ENCODE results near the gene PDZD7. TPM values are rescaled to one million over a fixed set of nuclear protein-coding genes. Genes with fewer than 3 reads are reported as not detected.

The PDZD7 gene
- total and polyA plus RNA-seq, 5 donors, result 0.33 to 0.94 (median 0.76) TPM

- 77% methylated on average over 8 of the region's 8 CpGs for WGBS
- no peak overlapping the region for H3K27ac ChIP-seq (ENCODE audit: low read length)
- H3K27me3 ChIP-seq (ENCODE audit: control insufficient read depth, insufficient read depth), result no peaks in the 10 kb centered on the region
- intact Hi-C loops (cut with DNase I), result no loop called here
- H3K9me3 ChIP-seq (ENCODE audit: control insufficient read depth, low read length), result no peaks in the 10 kb centered on the region
- DNase-seq, result peak in 1 of 3 donors; percentile 65
- H3K4me3 ChIP-seq (ENCODE audit: low read length), result no peak overlapping the region
- no peak for ATAC-seq
- H3K4me1 ChIP-seq (ENCODE audit: control insufficient read depth, insufficient read depth, low read length), result no peaks in the 10 kb centered on the region
Observed at GRCh38 chr10:101015582-101015973, 15.4 kb downstream of the PDZD7 start.

- no peak overlapping the region for H3K27ac ChIP-seq (ENCODE audit: low read length)
- ATAC-seq (no peak), DNase-seq (no peak)
- no peak overlapping the region for H3K4me3 ChIP-seq (ENCODE audit: low read length)
- H3K9me3 ChIP-seq (ENCODE audit: control insufficient read depth, low read length), result no peaks in the 10 kb centered on the region
- 45% methylated on average over 7 of the region's 7 CpGs for WGBS
- no peaks in the 10 kb centered on the region for H3K27me3 ChIP-seq (ENCODE audit: control insufficient read depth, insufficient read depth)
- intact Hi-C loops (cut with DNase I), result loop anchor here in 1 of 4 donors (1.0 kb wide), 1 partner anchor 21 kb away; no protein-coding TSS in a partner anchor
- H3K4me1 ChIP-seq (ENCODE audit: control insufficient read depth, insufficient read depth, low read length), result no peaks in the 10 kb centered on the region
Observed at GRCh38 chr10:101014966-101015581, 15.9 kb downstream of the PDZD7 start.

GRCh38 chr10:101014230-101014884, 16.6 kb downstream of the PDZD7 start:
- Histone ChIP-seq H3K4me1 (ENCODE audit: control insufficient read depth, insufficient read depth, low read length) (no peaks in the 10 kb centered on the region), H3K27me3 (ENCODE audit: control insufficient read depth, insufficient read depth) (no peaks in the 10 kb centered on the region), H3K27ac (ENCODE audit: low read length) (no peak overlapping the region), H3K4me3 (ENCODE audit: low read length) (no peak overlapping the region), H3K9me3 (ENCODE audit: control insufficient read depth, low read length) (no peaks in the 10 kb centered on the region)
- intact Hi-C loops (cut with DNase I), result loop anchor here in 1 of 4 donors (1.0 kb wide), 1 partner anchor 20 kb away; no protein-coding TSS in a partner anchor
- WGBS, result 17% methylated on average over 11 of the region's 11 CpGs
- ATAC-seq (peak; percentile 65 to 71), DNase-seq (peak; percentile 78 to 94 (median 94))

- WGBS, result 56% methylated on average over 9 of the region's 9 CpGs
- Histone ChIP-seq H3K4me1 (ENCODE audit: control insufficient read depth, insufficient read depth, low read length) (no peaks in the 10 kb centered on the region), H3K27me3 (ENCODE audit: control insufficient read depth, insufficient read depth) (no peaks in the 10 kb centered on the region), H3K9me3 (ENCODE audit: control insufficient read depth, low read length) (no peaks in the 10 kb centered on the region), H3K27ac (ENCODE audit: low read length) (no peak overlapping the region), H3K4me3 (ENCODE audit: low read length) (no peak overlapping the region)
- DNase-seq (no peak), ATAC-seq (no peak)
- intact Hi-C loops (cut with DNase I), result loop anchor here in 1 of 4 donors (2.0 kb wide), 1 partner anchor 19 kb away; no protein-coding TSS in a partner anchor
Observed at GRCh38 chr10:101013365-101013825, 17.5 kb downstream of the PDZD7 start.

- H3K9me3 ChIP-seq (ENCODE audit: control insufficient read depth, low read length), result no peaks in the 10 kb centered on the region
- H3K27me3 ChIP-seq (ENCODE audit: control insufficient read depth, insufficient read depth), result no peaks in the 10 kb centered on the region
- H3K4me1 ChIP-seq (ENCODE audit: control insufficient read depth, insufficient read depth, low read length), result no peaks in the 10 kb centered on the region
- intact Hi-C loops (cut with DNase I), result loop anchor here in 1 of 4 donors (2.0 kb wide), 1 partner anchor 18 kb away; no protein-coding TSS in a partner anchor
- H3K27ac ChIP-seq (ENCODE audit: low read length), result no peak overlapping the region
- ATAC-seq (peak; percentile 87 to 88), DNase-seq (peak; percentile 90 to 95 (median 95))
- no peak overlapping the region for H3K4me3 ChIP-seq (ENCODE audit: low read length)
- WGBS, result 16% methylated on average over 14 of the region's 14 CpGs
Observed at GRCh38 chr10:101012525-101013364, 18.2 kb downstream of the PDZD7 start.

GRCh38 chr10:101011517-101012423, 19.2 kb downstream of the PDZD7 start:
- no peak overlapping the region for H3K4me3 ChIP-seq (ENCODE audit: low read length)
- ATAC-seq (no peak), DNase-seq (peak in 1 of 3 donors; percentile 69)
- 57% methylated on average over 22 of the region's 22 CpGs for WGBS
- H3K27ac ChIP-seq (ENCODE audit: low read length), result no peak overlapping the region
- intact Hi-C loops (cut with DNase I), result loop anchor here in 1 of 4 donors (2.0 kb wide), 1 partner anchor 17 kb away; no protein-coding TSS in a partner anchor
- H3K9me3 ChIP-seq (ENCODE audit: control insufficient read depth, low read length), result no peaks in the 10 kb centered on the region
- no peaks in the 10 kb centered on the region for H3K4me1 ChIP-seq (ENCODE audit: control insufficient read depth, insufficient read depth, low read length)
- no peaks in the 10 kb centered on the region for H3K27me3 ChIP-seq (ENCODE audit: control insufficient read depth, insufficient read depth)

- Histone ChIP-seq H3K4me1 (ENCODE audit: control insufficient read depth, insufficient read depth, low read length) (no peaks in the 10 kb centered on the region), H3K27ac (ENCODE audit: low read length) (no peak overlapping the region), H3K4me3 (ENCODE audit: low read length) (no peak overlapping the region), H3K9me3 (ENCODE audit: control insufficient read depth, low read length) (no peaks in the 10 kb centered on the region), H3K27me3 (ENCODE audit: control insufficient read depth, insufficient read depth) (no peaks in the 10 kb centered on the region)
- intact Hi-C loops (cut with DNase I), result no loop called here
- 96% methylated on average over 22 of the region's 22 CpGs for WGBS
- DNase-seq (no peak), ATAC-seq (no peak)
Observed at GRCh38 chr10:101010329-101010728, 20.6 kb downstream of the PDZD7 start.

GRCh38 chr10:101008823-101009423, 22.0 kb downstream of the PDZD7 start:
- H3K27me3 ChIP-seq (ENCODE audit: control insufficient read depth, insufficient read depth), result no peaks in the 10 kb centered on the region
- H3K27ac ChIP-seq (ENCODE audit: low read length), result no peak overlapping the region
- ATAC-seq, result no peak
- 78% methylated on average over 6 of the region's 6 CpGs for WGBS
- intact Hi-C loops (cut with DNase I), result no loop called here
- H3K4me3 ChIP-seq (ENCODE audit: low read length), result no peak overlapping the region
- DNase-seq, result no peak
- H3K9me3 ChIP-seq (ENCODE audit: control insufficient read depth, low read length), result no peaks in the 10 kb centered on the region
- no peaks in the 10 kb centered on the region for H3K4me1 ChIP-seq (ENCODE audit: control insufficient read depth, insufficient read depth, low read length)

- no peak for DNase-seq
- no peak for ATAC-seq
Observed at GRCh38 chr10:101007915-101008822, 22.8 kb downstream of the PDZD7 start.

More at GRCh38 chr10:101007915-101008822, 22.8 kb downstream of the PDZD7 start:
- no peaks in the 10 kb centered on the region for H3K9me3 ChIP-seq (ENCODE audit: control insufficient read depth, low read length)
- no peak overlapping the region for H3K27ac ChIP-seq (ENCODE audit: low read length)
- 62% methylated on average over 13 of the region's 13 CpGs for WGBS
- no peaks in the 10 kb centered on the region for H3K27me3 ChIP-seq (ENCODE audit: control insufficient read depth, insufficient read depth)
- H3K4me3 ChIP-seq (ENCODE audit: low read length), result no peak overlapping the region
- intact Hi-C loops (cut with DNase I), result no loop called here
- no peaks in the 10 kb centered on the region for H3K4me1 ChIP-seq (ENCODE audit: control insufficient read depth, insufficient read depth, low read length)

Measured in right cardiac atrium (tissue), 5 donors.